GM10248 (cell line): ENCODE results near the gene PLPP3.

ENCODE experiments used
- CTCF ChIA-PET: fragments of 300-600 bp; sonication (Branson Sonifier 250); formaldehyde crosslinking; extraction: SDS; loops from one replicate; lab custom pipeline; 2021; ENCODE audit warnings: antibody characterized with exemption; lab: Yijun Ruan, JAX
- POLR2A ChIA-PET: fragments of 350-650 bp; sonication (Branson Sonifier 250); formaldehyde crosslinking; extraction: SDS; loops from one replicate; lab custom pipeline; 2020; ENCODE audit warnings: antibody characterized with exemption; lab: Yijun Ruan, JAX
- DNase-seq: peaks from one replicate; pipeline ENCODE4 v3.0.0; 2012; ENCODE audit errors: extremely low spot score
- TF ChIP-seq, protein P1 (sequence below): IDR thresholded peaks from 2 replicates; pipeline ENCODE4 v1.5.1; 2012; ENCODE audit warnings: mild to moderate bottlenecking, low read depth; ENCODE audit errors: extremely low read depth, missing control alignments, control extremely low read depth

PLPP3 gene

DNA sequence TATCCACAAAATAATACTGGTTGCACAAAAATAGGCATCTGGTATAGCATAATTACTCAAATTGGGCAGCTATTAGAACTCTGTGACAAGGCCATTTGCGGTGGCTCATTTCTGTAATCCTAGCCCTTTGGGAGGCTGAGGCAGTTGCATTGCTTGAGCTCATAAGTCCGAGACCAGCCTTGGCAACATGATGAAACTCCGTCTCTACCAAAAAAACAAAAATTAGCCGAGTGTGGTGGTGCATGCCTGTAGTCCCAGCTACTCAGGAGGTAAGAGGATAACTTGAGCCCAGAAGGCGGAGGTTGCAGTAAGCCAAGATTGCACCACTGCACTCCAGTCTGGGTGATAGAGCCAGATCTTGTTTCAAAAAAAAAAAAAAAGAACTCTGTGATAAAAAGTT lies 36.7 kb downstream of the PLPP3 start:
- POLR2A ChIA-PET = no interaction called here
- TF ChIP-seq, protein P1, sequence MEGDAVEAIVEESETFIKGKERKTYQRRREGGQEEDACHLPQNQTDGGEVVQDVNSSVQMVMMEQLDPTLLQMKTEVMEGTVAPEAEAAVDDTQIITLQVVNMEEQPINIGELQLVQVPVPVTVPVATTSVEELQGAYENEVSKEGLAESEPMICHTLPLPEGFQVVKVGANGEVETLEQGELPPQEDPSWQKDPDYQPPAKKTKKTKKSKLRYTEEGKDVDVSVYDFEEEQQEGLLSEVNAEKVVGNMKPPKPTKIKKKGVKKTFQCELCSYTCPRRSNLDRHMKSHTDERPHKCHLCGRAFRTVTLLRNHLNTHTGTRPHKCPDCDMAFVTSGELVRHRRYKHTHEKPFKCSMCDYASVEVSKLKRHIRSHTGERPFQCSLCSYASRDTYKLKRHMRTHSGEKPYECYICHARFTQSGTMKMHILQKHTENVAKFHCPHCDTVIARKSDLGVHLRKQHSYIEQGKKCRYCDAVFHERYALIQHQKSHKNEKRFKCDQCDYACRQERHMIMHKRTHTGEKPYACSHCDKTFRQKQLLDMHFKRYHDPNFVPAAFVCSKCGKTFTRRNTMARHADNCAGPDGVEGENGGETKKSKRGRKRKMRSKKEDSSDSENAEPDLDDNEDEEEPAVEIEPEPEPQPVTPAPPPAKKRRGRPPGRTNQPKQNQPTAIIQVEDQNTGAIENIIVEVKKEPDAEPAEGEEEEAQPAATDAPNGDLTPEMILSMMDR = no peak
- CTCF ChIA-PET = no interaction called here
- no peak for DNase-seq

- POLR2A ChIA-PET = no interaction called here
- TF ChIP-seq, protein P1 = no peak
- DNase-seq = no peak
- CTCF ChIA-PET = no interaction called here
These were observed 38.0 kb downstream of the PLPP3 start for GRCh38 chr1:56541408-56541807.

DNA sequence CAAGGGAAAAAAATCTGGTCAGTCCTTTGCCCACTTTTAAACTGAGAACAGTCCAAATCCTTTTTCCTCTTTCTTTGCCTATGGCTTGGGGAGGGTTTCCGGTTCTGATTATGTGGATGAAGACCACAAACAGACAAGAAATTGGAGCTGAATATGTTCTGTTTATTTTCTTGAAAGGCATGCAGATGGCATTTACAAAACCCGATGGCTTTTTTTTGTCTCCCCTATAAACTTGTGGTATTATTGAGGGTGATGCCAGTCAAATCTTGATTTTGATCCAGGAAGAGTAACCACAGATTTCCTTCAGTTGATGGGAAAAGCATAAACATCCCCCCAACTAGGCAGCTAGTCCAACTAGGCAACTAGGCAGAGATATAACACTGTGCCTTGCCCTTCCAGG lies 38.9 kb downstream of the PLPP3 start:
- ChIA-PET CTCF (no interaction called here), POLR2A (no interaction called here)
- no peak for DNase-seq
- TF ChIP-seq, protein P1 = no peak

DNA sequence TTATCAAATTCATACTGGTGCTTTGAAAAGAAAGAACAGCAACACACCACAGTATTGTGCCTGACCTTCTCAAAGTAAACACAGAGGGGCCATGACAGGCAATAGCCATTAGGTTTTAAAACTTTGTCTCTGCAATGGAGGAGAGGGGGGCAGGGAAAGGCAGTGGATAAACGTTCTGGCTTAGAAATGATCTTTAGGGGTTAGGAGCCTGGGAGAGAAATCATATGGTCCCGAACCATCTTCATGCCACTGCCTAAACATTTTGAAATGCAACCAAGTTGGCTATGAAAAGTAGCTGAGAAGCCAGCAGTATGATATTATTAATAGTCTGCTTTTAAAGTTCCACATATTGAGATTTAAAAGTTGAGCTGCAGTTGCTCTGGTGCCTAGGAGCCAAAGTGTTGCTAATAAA lies 39.8 kb downstream of the PLPP3 start:
- ChIA-PET CTCF (no interaction called here), POLR2A (no interaction called here)
- DNase-seq = no peak
- TF ChIP-seq, protein P1 = no peak

DNA sequence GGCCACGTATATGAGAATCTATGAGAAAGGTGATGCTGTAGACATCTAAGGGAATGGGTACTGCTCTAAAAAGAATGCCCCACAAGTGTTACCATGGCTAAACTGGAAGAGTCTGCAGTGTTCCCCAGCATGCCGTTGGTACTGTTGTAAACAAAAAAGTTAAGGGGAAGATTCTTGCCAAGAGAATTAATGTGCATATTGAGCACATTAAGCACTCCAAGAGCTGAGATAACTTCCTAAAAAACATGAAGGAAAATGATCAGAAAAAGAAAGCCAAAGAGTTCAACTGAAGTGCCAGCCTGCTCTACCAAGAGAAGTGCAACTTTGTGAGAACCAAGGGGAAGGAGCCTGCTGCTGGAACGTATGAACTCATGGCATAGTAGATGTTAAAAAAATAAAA lies 40.8 kb downstream of the PLPP3 start:
- TF ChIP-seq, protein P1 = no peak
- CTCF ChIA-PET = no interaction called here
- POLR2A ChIA-PET = no interaction called here
- no peak for DNase-seq

GRCh38 chr1:56537660-56538059 lies 41.7 kb downstream of the PLPP3 start:
- TF ChIP-seq, protein P1 = no peak
- DNase-seq = no peak
- ChIA-PET POLR2A (no interaction called here), CTCF (interaction anchor here (1.3 kb wide), 1 partner anchor 37 kb away, joined by 3 read pairs; no protein-coding TSS in a partner anchor)

DNA sequence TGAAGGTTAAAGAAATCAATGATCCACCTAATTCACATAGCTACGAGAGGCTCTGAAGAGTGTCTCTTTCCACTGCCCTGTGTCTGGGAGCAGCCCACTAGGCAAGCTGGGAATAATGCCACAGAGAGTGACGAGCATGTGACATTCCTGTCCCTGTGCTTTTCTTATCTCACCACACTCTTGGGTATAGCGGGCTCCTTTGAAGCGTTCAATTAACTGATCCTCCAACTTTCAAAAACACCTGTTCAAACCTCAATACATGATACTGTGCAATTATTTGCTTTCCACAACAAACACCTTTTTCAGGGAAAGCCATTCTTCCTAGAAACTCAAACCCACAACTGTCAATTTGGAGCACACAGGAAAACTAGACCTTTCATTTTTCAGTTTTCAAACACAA lies 43.4 kb downstream of the PLPP3 start:
- ChIA-PET CTCF (no interaction called here), POLR2A (no interaction called here)
- TF ChIP-seq, protein P1 = no peak
- DNase-seq = no peak
